HG03025 (cell line): ENCODE measurements around the gene MIEN1.
"Not testable (repeated sequence)": the region's sequence is repeated elsewhere in the genome, so short reads cannot be mapped to it uniquely, and the experiment has no call there.

ENCODE experiments used
- ATAC-seq: cut with Tn5 transposase; IDR thresholded peaks from one replicate; pipeline ENCODE4 v1.9.1; 2021; ENCODE audit warnings: mild to moderate bottlenecking, moderate library complexity; ENCODE audit not compliant: unreplicated experiment, low FRiP score

Gene MIEN1

GRCh38 chr17:39730095-39730921 lies at the start of gene MIEN1:
Gene MIEN1, minus strand, starts transcription at chr17:39730532. Its CDS starts 37 bp downstream, at chr17:39730495.
- ATAC-seq, result peak; percentile 83

- peak; percentile 53 for ATAC-seq
Observed at GRCh38 chr17:39777534-39778365, 47.4 kb upstream of the MIEN1 start.

- ATAC-seq, result no peak
Observed at GRCh38 chr17:39776252-39776651, 45.9 kb upstream of the MIEN1 start.

- ATAC-seq, result no peak
Observed at GRCh38 chr17:39775031-39775430, 44.7 kb upstream of the MIEN1 start.

- ATAC-seq, result no peak
Observed at GRCh38 chr17:39774047-39774446, 43.7 kb upstream of the MIEN1 start.

- no peak for ATAC-seq
Observed at GRCh38 chr17:39772987-39773934, 42.9 kb upstream of the MIEN1 start.

GRCh38 chr17:39772415-39772814 lies 42.1 kb upstream of the MIEN1 start:
- no peak for ATAC-seq

- peak; percentile 44 for ATAC-seq
Observed at GRCh38 chr17:39769974-39770587, 39.7 kb upstream of the MIEN1 start.

- no peak for ATAC-seq
Observed at GRCh38 chr17:39767147-39767546, 36.8 kb upstream of the MIEN1 start.

- no peak for ATAC-seq
Observed at GRCh38 chr17:39765766-39766165, 35.4 kb upstream of the MIEN1 start.

GRCh38 chr17:39765175-39765574 lies 34.8 kb upstream of the MIEN1 start:
- no peak for ATAC-seq

GRCh38 chr17:39764171-39764570 lies 33.8 kb upstream of the MIEN1 start:
- not testable (repeated sequence) for ATAC-seq

- ATAC-seq, result no peak
Observed at GRCh38 chr17:39763051-39763820, 32.9 kb upstream of the MIEN1 start.

GRCh38 chr17:39761861-39762496 lies 31.6 kb upstream of the MIEN1 start:
- ATAC-seq, result no peak

GRCh38 chr17:39759204-39759603 lies 28.9 kb upstream of the MIEN1 start:
- ATAC-seq, result no peak

GRCh38 chr17:39757931-39758873 lies 27.9 kb upstream of the MIEN1 start:
- ATAC-seq, result no peak

- ATAC-seq, result no peak
Observed at GRCh38 chr17:39757176-39757662, 26.9 kb upstream of the MIEN1 start.
